Liver (tissue), 9 donors: ENCODE results near the gene DPYD. TPM values are rescaled to one million over a fixed set of nuclear protein-coding genes. Genes with fewer than 3 reads are reported as not detected.

ENCODE experiments used
- DNase-seq: peaks from one replicate; pipeline ENCODE4 v3.0.0-alpha.2; 2017; ENCODE audit warnings: low spot score
- H3K27ac ChIP-seq, 2 donors: one replicate each; pipeline ENCODE4 v1.7.0; 2013; ENCODE audit warnings: inconsistent platforms in 2 of 2, low read length in 2 of 2, control low read depth in 1 of 2, low read depth in 1 of 2, mild to moderate bottlenecking in 1 of 2
- H3K27me3 ChIP-seq, 4 donors: one replicate each; pipeline versions ENCODE4 v1.6.1 to v1.7.0; 2013; ENCODE audit warnings: low read length in 3 of 4, inconsistent platforms in 1 of 4, mild to moderate bottlenecking in 1 of 4, moderate library complexity in 1 of 4; ENCODE audit not compliant: control insufficient read depth in 4 of 4, insufficient read depth in 4 of 4
- H3K36me3 ChIP-seq, 4 donors: one replicate each; pipeline versions ENCODE4 v1.6.1 to v1.7.0; 2013; ENCODE audit warnings: low read length in 3 of 4, mild to moderate bottlenecking in 3 of 4, low read depth in 1 of 4, moderate library complexity in 1 of 4; ENCODE audit not compliant: control insufficient read depth in 4 of 4, insufficient read depth in 3 of 4
- H3K4me1 ChIP-seq, 4 donors: one replicate each; pipeline versions ENCODE4 v1.6.1 to v1.7.0; 2013; ENCODE audit warnings: low read length in 3 of 4, mild to moderate bottlenecking in 3 of 4, moderate library complexity in 1 of 4; ENCODE audit not compliant: control insufficient read depth in 4 of 4, insufficient read depth in 4 of 4
- H3K4me3 ChIP-seq, 3 donors: one replicate each; pipeline versions ENCODE4 v1.6.1 to v1.7.0; 2013; ENCODE audit warnings: low read length in 3 of 3, control low read depth in 1 of 3, low read depth in 1 of 3, mild to moderate bottlenecking in 1 of 3
- H3K9ac ChIP-seq, 2 donors: one replicate each; pipeline ENCODE4 v1.7.0; 2013; ENCODE audit warnings: low read length in 2 of 2, mild to moderate bottlenecking in 2 of 2, moderate library complexity in 2 of 2, control low read depth in 1 of 2, low read depth in 1 of 2
- H3K9me3 ChIP-seq, 4 donors: one replicate each; pipeline versions ENCODE4 v1.6.1 to v1.7.0; 2013; ENCODE audit warnings: low read length in 3 of 4; ENCODE audit not compliant: control insufficient read depth in 4 of 4
- CTCF ChIP-seq: fragments of 150-350 bp; IDR thresholded peaks from 2 replicates; pipeline ENCODE4 v1.5.1; 2017; ENCODE audit warnings: improper control_type of control experiment, low read depth, low read length; ENCODE audit not compliant: missing input control
- EGR1 ChIP-seq, 2 donors: IDR thresholded peaks; 2 replicates each; pipeline ENCODE4 v1.6.1; 2016 to 2018; ENCODE audit warnings: antibody characterized with exemption in 2 of 2, low read depth in 2 of 2
- FOXA1 ChIP-seq: IDR thresholded peaks from 2 replicates; pipeline ENCODE4 v1.6.1; 2016; ENCODE audit warnings: antibody characterized with exemption
- FOXA2 ChIP-seq: IDR thresholded peaks from 2 replicates; pipeline ENCODE4 v1.6.1; 2016; ENCODE audit warnings: antibody characterized with exemption
- GABPA ChIP-seq, 2 donors: IDR thresholded peaks in 1 of 2; conservative IDR thresholded peaks in 1 of 2; 2 replicates each; pipeline ENCODE4 v1.6.1; 2016; ENCODE audit warnings: antibody characterized with exemption in 2 of 2, mild to moderate bottlenecking in 1 of 2, moderate library complexity in 1 of 2
- JUND ChIP-seq, 2 donors: IDR thresholded peaks; 2 replicates each; pipeline ENCODE4 v1.6.1; 2016; ENCODE audit warnings: antibody characterized with exemption in 2 of 2
- MAX ChIP-seq: IDR thresholded peaks from 2 replicates; pipeline ENCODE4 v1.6.1; 2016; ENCODE audit warnings: antibody characterized with exemption
- NR2F2 ChIP-seq: IDR thresholded peaks from 2 replicates; pipeline ENCODE4 v1.6.1; 2016; ENCODE audit warnings: antibody characterized with exemption
- RAD21 ChIP-seq, 2 donors: IDR thresholded peaks; 2 replicates each; pipeline ENCODE4 v1.6.1; 2016; ENCODE audit warnings: antibody characterized with exemption in 2 of 2, mild to moderate bottlenecking in 2 of 2
- REST ChIP-seq: IDR thresholded peaks from 2 replicates; pipeline ENCODE4 v1.6.1; 2016; ENCODE audit warnings: antibody characterized with exemption, mild to moderate bottlenecking
- RXRA ChIP-seq, 2 donors: IDR thresholded peaks; 2 replicates each; pipeline ENCODE4 v1.6.1; 2017 to 2018; ENCODE audit warnings: antibody characterized with exemption in 2 of 2, mild to moderate bottlenecking in 1 of 2
- SP1 ChIP-seq: IDR thresholded peaks from 2 replicates; pipeline ENCODE4 v1.6.1; 2018; ENCODE audit warnings: antibody characterized with exemption, mild to moderate bottlenecking
- TAF1 ChIP-seq: conservative IDR thresholded peaks from 2 replicates; pipeline ENCODE4 v1.6.1; 2016; ENCODE audit warnings: antibody characterized with exemption, mild to moderate bottlenecking
- YY1 ChIP-seq: IDR thresholded peaks from 2 replicates; pipeline ENCODE4 v1.6.1; 2016; ENCODE audit warnings: antibody characterized with exemption, mild to moderate bottlenecking
- whole genome bisulfite sequencing: extraction: QIAGEN DNeasy Blood & Tissue Kit; methylation state at CpG from one replicate; pipeline ENCODE4 v1.1.7; 2013; 5-methylcytosine and 5-hydroxymethylcytosine counted together
- polyA plus RNA-seq, 2 donors: library from polyadenylated mRNA; stranded (reverse) in 1 of 2; unstranded in 1 of 2; fragments of 200-250 nt in 1 of 2; fragments of >200 nt in 1 of 2; fragmentation: Nextera tagmentation in 1 of 2; extraction: Ambion mirVana in 1 of 2; gene quantifications; one replicate each; pipeline versions ENCODE4 v1.2.1 to v1.2.3, GENCODE V29; 2013 to 2015
- total RNA-seq, 2 donors: library from RNA; depleted of rRNA; stranded (reverse); fragments of >200 nt; gene quantifications; one replicate each; pipeline ENCODE4 v1.2.3, GENCODE V29; 2014
- donor health status: healthy.
- donor health status: healthy.
- donor health status: healthy.
- donor health status: healthy.
- donor health status: healthy.

The DPYD gene
- total and polyA plus RNA-seq, 4 donors, result 16.2 to 142 (median 47.0) TPM

- H3K4me3 ChIP-seq, result no peak overlapping the region
- H3K27me3 ChIP-seq, result no peaks in the 10 kb centered on the region
- 96% methylated on average over 4 of the region's 4 CpGs for WGBS
- H3K4me1 ChIP-seq, result peaks cover 0 to 9% (median 0%) of the 10 kb centered on the region in 4 donors
- TF ChIP-seq NR2F2, result no peak
- no peak for TF ChIP-seq REST
- TF ChIP-seq RXRA (IDR thresholded peaks at IDR 0.05), result no peak
- TF ChIP-seq RAD21 (IDR thresholded peaks at IDR 0.05), result no peak
- no peak for TF ChIP-seq TAF1
- TF ChIP-seq GABPA (IDR thresholded peaks at IDR 0.05 in 1 of 2, conservative IDR thresholded peaks at IDR 0.05 in 1 of 2), result no peak
- TF ChIP-seq JUND (IDR thresholded peaks at IDR 0.05), result no peak
- no peak for TF ChIP-seq MAX
- TF ChIP-seq FOXA1, result no peak
- TF ChIP-seq YY1, result no peak
- no peak for TF ChIP-seq CTCF
- TF ChIP-seq SP1, result no peak
- TF ChIP-seq FOXA2, result no peak
- H3K9me3 ChIP-seq, result no peaks in the 10 kb centered on the region
- no peak overlapping the region for H3K27ac ChIP-seq
- peaks cover 0 to 2% (median 0%) of the 10 kb centered on the region in 4 donors for H3K36me3 ChIP-seq
- no peak overlapping the region for H3K9ac ChIP-seq
- no peak for DNase-seq
These were observed 586.4 kb downstream of the DPYD start for GRCh38 chr1:97334454-97334853.

GRCh38 chr1:97332716-97333115 is 588.1 kb downstream of the DPYD start:
- Histone ChIP-seq H3K36me3 (peaks cover 0 to 2% (median 0%) of the 10 kb centered on the region in 4 donors), H3K27ac (no peak overlapping the region), H3K9me3 (no peaks in the 10 kb centered on the region), H3K27me3 (no peaks in the 10 kb centered on the region), H3K4me3 (no peak overlapping the region), H3K9ac (no peak overlapping the region), H3K4me1 (peaks cover 0 to 6% (median 0%) of the 10 kb centered on the region in 4 donors)
- no peak for DNase-seq
- TF ChIP-seq REST, result no peak
- TF ChIP-seq EGR1 (IDR thresholded peaks at IDR 0.05; ENCODE audit: low read depth in 2 of 2), result no peak
- TF ChIP-seq YY1, result no peak
- TF ChIP-seq SP1, result no peak
